ENCODE data around the gene PTN.

PTN gene

GRCh38 chr7:137343281-137343841, at the start of gene PTN:
PTN (minus strand) TSS chr7:137343733; CDS start chr7:137254973, 88,760 bp downstream.
- no peak for DNase-seq

- no peak for DNase-seq
These were observed 46.5 kb upstream of the PTN start for GRCh38 chr7:137390076-137390475.

GRCh38 chr7:137388916-137389315, 45.4 kb upstream of the PTN start:
- no peak for DNase-seq

GRCh38 chr7:137386966-137387365, 43.4 kb upstream of the PTN start:
- DNase-seq: no peak

- DNase-seq: no peak
These were observed 37.5 kb upstream of the PTN start for GRCh38 chr7:137381045-137381444.

- no peak for DNase-seq
These were observed 30.0 kb upstream of the PTN start for GRCh38 chr7:137373507-137373906.

GRCh38 chr7:137371616-137372015, 28.1 kb upstream of the PTN start:
- DNase-seq: no peak

GRCh38 chr7:137366995-137367394, 23.5 kb upstream of the PTN start:
- DNase-seq: no peak

- DNase-seq: no peak
These were observed 20.1 kb upstream of the PTN start for GRCh38 chr7:137363683-137364082.

- DNase-seq: no peak
These were observed 16.6 kb upstream of the PTN start for GRCh38 chr7:137360087-137360679.

GRCh38 chr7:137354961-137355360, 11.4 kb upstream of the PTN start:
- no peak for DNase-seq

GRCh38 chr7:137354396-137354795, 10.9 kb upstream of the PTN start:
- DNase-seq: no peak

- DNase-seq: no peak
These were observed 8.4 kb upstream of the PTN start for GRCh38 chr7:137351941-137352340.

GRCh38 chr7:137345799-137346449, 2.4 kb upstream of the PTN start:
- no peak for DNase-seq

- DNase-seq: no peak
These were observed 688 bp downstream of the PTN start for GRCh38 chr7:137342828-137343261.

- no peak for DNase-seq
These were observed 1.3 kb downstream of the PTN start for GRCh38 chr7:137342265-137342664.

GRCh38 chr7:137337902-137338301, 5.6 kb downstream of the PTN start:
- DNase-seq: no peak

GRCh38 chr7:137335814-137336213, 7.7 kb downstream of the PTN start:
- DNase-seq: no peak

- DNase-seq: no peak
These were observed 12.2 kb downstream of the PTN start for GRCh38 chr7:137331378-137331777.

- no peak for DNase-seq
These were observed 14.1 kb downstream of the PTN start for GRCh38 chr7:137329411-137329810.

- no peak for DNase-seq
These were observed 15.0 kb downstream of the PTN start for GRCh38 chr7:137328373-137329120.

- no peak for DNase-seq
These were observed 17.6 kb downstream of the PTN start for GRCh38 chr7:137325927-137326326.

- DNase-seq: no peak
These were observed 18.5 kb downstream of the PTN start for GRCh38 chr7:137324796-137325696.
